Measurements from ENCODE around the gene PSAPL1. TPM values are rescaled to one million over a fixed set of nuclear protein-coding genes. Genes with fewer than 3 reads are reported as not detected.

The PSAPL1 gene
- total RNA-seq, 1 experiment from 2014 or later, result not detected

- H3K36me3 Mint-ChIP-seq, result peaks cover 11% of the 10 kb centered on the region
- H3K4me1 Mint-ChIP-seq, result peaks cover 27% of the 10 kb centered on the region
- no peak overlapping the region for H3K27ac Mint-ChIP-seq
- H3K9me3 Mint-ChIP-seq, result peaks cover 28% of the 10 kb centered on the region
- ChIA-PET CTCF (no interaction called here), POLR2A (no interaction called here)
- ATAC-seq, result no peak
- peaks cover 86% of the 10 kb centered on the region for H3K27me3 Mint-ChIP-seq (ENCODE audit: low read depth)
- H3K4me3 Mint-ChIP-seq, result no peak overlapping the region
- no peak for DNase-seq (ENCODE audit: low spot score)
- no peak for TF ChIP-seq PRRX2 (CRISPR knock-in tag; IDR thresholded peaks at IDR 0.05)
- no peak for TF ChIP-seq ZNF671 (CRISPR knock-in tag; IDR thresholded peaks at IDR 0.05)
- TF ChIP-seq JUN (CRISPR knock-in tag; IDR thresholded peaks at IDR 0.05), result no peak
Measured at GRCh38 chr4:7411491-7411890, 23.2 kb downstream of the PSAPL1 start.

GRCh38 chr4:7410446-7410845 lies 24.3 kb downstream of the PSAPL1 start:
- Mint-ChIP-seq H3K27me3 (ENCODE audit: low read depth) (peaks cover 84% of the 10 kb centered on the region), H3K9me3 (peaks cover 32% of the 10 kb centered on the region), H3K36me3 (peaks cover 9% of the 10 kb centered on the region), H3K27ac (no peak overlapping the region), H3K4me1 (peaks cover 18% of the 10 kb centered on the region), H3K4me3 (no peak overlapping the region)
- ChIA-PET POLR2A (no interaction called here), CTCF (no interaction called here)
- no peak for DNase-seq (ENCODE audit: low spot score)
- no peak for ATAC-seq
- TF ChIP-seq AR (CRISPR knock-in tag; IDR thresholded peaks at IDR 0.05) (no peak), ZSCAN18 (CRISPR knock-in tag; IDR thresholded peaks at IDR 0.05) (no peak), ZNF532 (CRISPR knock-in tag; IDR thresholded peaks at IDR 0.05; ENCODE audit: borderline replicate concordance) (no peak), RORB (CRISPR knock-in tag; IDR thresholded peaks at IDR 0.05) (no peak), IRF1 (CRISPR knock-in tag; IDR thresholded peaks at IDR 0.05) (no peak), FOXJ3 (CRISPR knock-in tag; IDR thresholded peaks at IDR 0.05; ENCODE audit: borderline replicate concordance) (no peak)

- ATAC-seq, result no peak
- Mint-ChIP-seq H3K4me3 (no peak overlapping the region), H3K36me3 (peaks cover 9% of the 10 kb centered on the region), H3K9me3 (peaks cover 45% of the 10 kb centered on the region), H3K4me1 (no peaks in the 10 kb centered on the region), H3K27me3 (ENCODE audit: low read depth) (peaks cover 67% of the 10 kb centered on the region), H3K27ac (no peak overlapping the region)
- CTCF ChIA-PET, result no interaction called here
- POLR2A ChIA-PET, result no interaction called here
- DNase-seq (ENCODE audit: low spot score), result no peak
- TF ChIP-seq ZNF396 (CRISPR knock-in tag; IDR thresholded peaks at IDR 0.05; ENCODE audit: borderline replicate concordance) (no peak), ATF2 (CRISPR knock-in tag; IDR thresholded peaks at IDR 0.05; ENCODE audit: borderline replicate concordance, low read depth) (no peak), ZNF671 (CRISPR knock-in tag; IDR thresholded peaks at IDR 0.05) (no peak), PRRX2 (CRISPR knock-in tag; IDR thresholded peaks at IDR 0.05) (no peak), FOXP4 (CRISPR knock-in tag; IDR thresholded peaks at IDR 0.05) (no peak), ZNF263 (CRISPR knock-in tag; IDR thresholded peaks at IDR 0.05; ENCODE audit: low read depth) (no peak), IRF1 (CRISPR knock-in tag; IDR thresholded peaks at IDR 0.05) (no peak), ESRRA (CRISPR knock-in tag; IDR thresholded peaks at IDR 0.05; ENCODE audit: borderline replicate concordance) (no peak), MAX (CRISPR knock-in tag; IDR thresholded peaks at IDR 0.05) (no peak)
Measured at GRCh38 chr4:7408166-7408565, 26.6 kb downstream of the PSAPL1 start.
